Dermis lymphatic vessel endothelial cell (primary cell): Measurements from ENCODE around the gene ALKBH1. TPM values are rescaled to one million over a fixed set of nuclear protein-coding genes. Genes with fewer than 3 reads are reported as not detected.

Experiments used
- total RNA-seq: library from RNA; depleted of rRNA; stranded (reverse); fragments of >200 nt; gene quantifications from 2 replicates; pipeline ENCODE4 v1.2.1, GENCODE V29; 2014

The ALKBH1 gene, protein sequence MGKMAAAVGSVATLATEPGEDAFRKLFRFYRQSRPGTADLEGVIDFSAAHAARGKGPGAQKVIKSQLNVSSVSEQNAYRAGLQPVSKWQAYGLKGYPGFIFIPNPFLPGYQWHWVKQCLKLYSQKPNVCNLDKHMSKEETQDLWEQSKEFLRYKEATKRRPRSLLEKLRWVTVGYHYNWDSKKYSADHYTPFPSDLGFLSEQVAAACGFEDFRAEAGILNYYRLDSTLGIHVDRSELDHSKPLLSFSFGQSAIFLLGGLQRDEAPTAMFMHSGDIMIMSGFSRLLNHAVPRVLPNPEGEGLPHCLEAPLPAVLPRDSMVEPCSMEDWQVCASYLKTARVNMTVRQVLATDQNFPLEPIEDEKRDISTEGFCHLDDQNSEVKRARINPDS
- 6.4 and 8.9 TPM in 2 replicates for total RNA-seq

DNA sequence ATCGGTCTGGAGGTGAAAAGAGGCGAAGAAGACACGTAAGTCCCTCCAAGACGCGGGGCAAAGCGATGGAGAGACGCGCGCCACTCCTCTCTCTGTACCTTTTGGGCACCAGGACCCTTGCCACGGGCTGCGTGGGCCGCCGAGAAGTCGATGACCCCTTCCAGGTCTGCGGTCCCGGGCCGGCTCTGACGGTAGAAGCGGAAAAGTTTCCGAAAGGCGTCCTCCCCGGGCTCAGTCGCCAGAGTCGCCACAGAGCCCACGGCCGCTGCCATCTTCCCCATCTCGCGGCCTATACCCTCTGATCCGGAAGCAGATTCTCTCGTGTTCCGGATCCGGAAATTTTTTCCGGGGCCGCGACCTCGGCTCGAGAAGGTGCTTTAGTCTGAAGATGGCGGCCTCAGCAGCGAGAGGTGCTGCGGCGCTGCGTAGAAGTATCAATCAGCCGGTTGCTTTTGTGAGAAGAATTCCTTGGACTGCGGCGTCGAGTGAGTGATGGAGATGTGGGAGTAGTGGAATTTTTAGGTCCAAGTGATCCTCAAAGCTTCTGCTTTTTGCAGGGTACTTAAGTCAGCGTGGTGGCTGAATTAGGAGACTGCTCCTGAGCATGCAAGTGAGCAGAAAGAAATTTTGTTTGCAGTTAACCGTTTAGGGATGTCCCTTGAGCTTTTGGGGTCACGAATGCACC lies at the start of gene ALKBH1, which contains the start of gene SLIRP:
Gene ALKBH1 (minus strand): TSS at position 300 of the 685 bp plus-strand sequence. CDS start 19 bp downstream, at position 281.
Gene SLIRP (plus strand): TSS at position 380 of the 685 bp plus-strand sequence. CDS start 9 bp downstream, at position 389.

Other genes starting within 250 kb of the ALKBH1 start
- gene AHSA1, start 249.9 kb downstream of the ALKBH1 start, total RNA-seq = 60.9 and 82.9 TPM in 2 replicates
- gene ISM2, start 209.2 kb downstream of the ALKBH1 start, total RNA-seq = 0.09 TPM in 1 of 2 replicates, not detected in the other
- 80.3 and 85.1 TPM in 2 replicates for gene SPTLC2, start 91.4 kb downstream of the ALKBH1 start, total RNA-seq
- 102 and 141 TPM in 2 replicates for gene SLIRP, start 80 bp upstream of the ALKBH1 start, total RNA-seq
- 46.1 and 61.7 TPM in 2 replicates for gene SNW1, start 53.1 kb upstream of the ALKBH1 start, total RNA-seq
- gene ADCK1, start 92.1 kb upstream of the ALKBH1 start, total RNA-seq = 2.4 and 3.7 TPM in 2 replicates